Keratinocyte (primary cell): ENCODE results near the gene COL8A2. TPM values are rescaled to one million over a fixed set of nuclear protein-coding genes. Genes with fewer than 3 reads are reported as not detected.

Experiments
- DNase-seq: peaks from one replicate; pipeline ENCODE4 v3.0.0-alpha.2; 2011; ENCODE audit warnings: low read depth, missing footprints, low spot score
- FAIRE-seq: peaks from 2 replicates; lab custom pipeline; 2011; peaks lifted over from hg19 to GRCh38; lab: Jason Lieb, UNC
- H2AFZ ChIP-seq: 2 replicates; pipeline ENCODE4 v1.6.0; 2012; ENCODE audit warnings: low read length, control low read depth, inconsistent platforms; ENCODE audit not compliant: control insufficient read depth
- H3K27ac ChIP-seq: 2 replicates; pipeline ENCODE4 v1.5.1; 2011; ENCODE audit warnings: low read length; ENCODE audit not compliant: control insufficient read depth, insufficient read depth
- H3K27me3 ChIP-seq: 3 replicates; pipeline ENCODE4 v1.6.0; 2011; ENCODE audit warnings: low read length; ENCODE audit not compliant: control insufficient read depth, insufficient read depth; ENCODE audit errors: extremely low read depth
- H3K36me3 ChIP-seq, 2 experiments: 2 replicates in 1 of 2; 3 replicates in 1 of 2; pipeline ENCODE4 v1.5.1; 2011; ENCODE audit warnings: low read length in 2 of 2, mild to moderate bottlenecking in 1 of 2; ENCODE audit not compliant: control insufficient read depth in 2 of 2, insufficient read depth in 2 of 2; ENCODE audit errors: extremely low read depth in 1 of 2
- H3K4me1 ChIP-seq: 3 replicates; pipeline ENCODE4 v1.5.1; 2011; ENCODE audit warnings: low read length; ENCODE audit not compliant: control insufficient read depth, insufficient read depth; ENCODE audit errors: extremely low read depth
- H3K4me2 ChIP-seq: 3 replicates; pipeline ENCODE4 v1.6.0; 2011; ENCODE audit warnings: low read depth, low read length; ENCODE audit not compliant: control insufficient read depth, insufficient read depth; ENCODE audit errors: extremely low read depth
- H3K4me3 ChIP-seq, 3 experiments: fragments of 200-600 bp in 1 of 3; sonication (generic) in 1 of 3; 2 replicates in 2 of 3; 3 replicates in 1 of 3; pipeline ENCODE4 v1.5.1; 2011 to 2016; ENCODE audit warnings: low read length in 3 of 3, mild to moderate bottlenecking in 3 of 3, control low read depth in 2 of 3, inconsistent platforms in 1 of 3, low read depth in 1 of 3, mixed read lengths in 1 of 3, mixed run types in 1 of 3, moderate library complexity in 1 of 3; ENCODE audit not compliant: control insufficient read depth in 2 of 3, insufficient read depth in 2 of 3; ENCODE audit errors: extremely low read depth in 1 of 3
- H3K79me2 ChIP-seq: 2 replicates; pipeline ENCODE4 v1.6.0; 2012; ENCODE audit warnings: low read length; ENCODE audit not compliant: control insufficient read depth, insufficient read depth
- H3K9ac ChIP-seq: 3 replicates; pipeline ENCODE4 v1.6.0; 2011; ENCODE audit warnings: low read length; ENCODE audit not compliant: control insufficient read depth, insufficient read depth; ENCODE audit errors: extremely low read depth
- H3K9me1 ChIP-seq: 3 replicates; pipeline ENCODE4 v1.6.0; 2011; ENCODE audit warnings: low read length; ENCODE audit not compliant: control insufficient read depth, insufficient read depth; ENCODE audit errors: extremely low read depth
- H3K9me3 ChIP-seq: 2 replicates; pipeline ENCODE4 v1.5.1; 2012; ENCODE audit warnings: low read depth, low read length; ENCODE audit not compliant: control insufficient read depth
- H4K20me1 ChIP-seq: 3 replicates; pipeline ENCODE4 v1.6.0; 2011; ENCODE audit warnings: low read length; ENCODE audit not compliant: control insufficient read depth, insufficient read depth; ENCODE audit errors: extremely low read depth
- EZH2 ChIP-seq: IDR thresholded peaks from one replicate; pipeline ENCODE4 v1.6.1; 2012; ENCODE audit warnings: inconsistent platforms, mild to moderate bottlenecking, low read length, moderate library complexity
- dilution Hi-C: fragments of 300-500 bp; cut with MboI; formaldehyde crosslinking; loops from one replicate; pipeline ENCODE4 v1.7.0; 2020; ENCODE audit warnings: low sequenced_read_pairs; ENCODE audit not compliant: extremely low pct_ligation_motif_present
- polyA plus RNA-seq, 5 experiments: library from polyadenylated mRNA; depleted of rRNA in 3 of 5; stranded (reverse) in 3 of 5; stranded (forward) in 1 of 5; unstranded in 1 of 5; fragments of >200 nt; gene quantifications; 1 replicate in 1 of 5; 2 replicates in 3 of 5; 3 replicates in 1 of 5; pipeline versions ENCODE4 v1.2.1 to v1.2.3, GENCODE V29; 2011 to 2012; ENCODE audit warnings: missing spikeins in 2 of 5, low read depth in 1 of 5, low replicate concordance in 1 of 5
- TF ChIP-seq, protein P1 (sequence below), 3 experiments: IDR thresholded peaks in 1 of 3; conservative IDR thresholded peaks in 1 of 3; optimal IDR thresholded peaks in 1 of 3; 2 replicates in 2 of 3; 3 replicates in 1 of 3; pipeline versions ENCODE3 to v1.5.1; 2011; ENCODE audit warnings: low read length in 3 of 3, mild to moderate bottlenecking in 3 of 3, moderate library complexity in 2 of 3, control low read depth in 1 of 3, inconsistent platforms in 1 of 3; ENCODE audit not compliant: insufficient read depth in 2 of 3; ENCODE audit errors: extremely low read depth in 1 of 3

The COL8A2 gene
- polyA plus RNA-seq, 1 donor (not counting 4 experiments of a cell fraction or from before 2014, with no cell fraction given) = 0.09 TPM

GRCh38 chr1:36055706-36056105 lies 69.3 kb downstream of the COL8A2 start:
- Histone ChIP-seq H3K9me1 (no peaks in the 10 kb centered on the region), H3K27me3 (no peaks in the 10 kb centered on the region), H3K4me1 (no peaks in the 10 kb centered on the region), H3K36me3 (no peaks in the 10 kb centered on the region), H4K20me1 (no peaks in the 10 kb centered on the region), H3K9me3 (no peaks in the 10 kb centered on the region), H3K4me2 (no peak overlapping the region), H3K27ac (no peak overlapping the region), H3K9ac (no peak overlapping the region), H3K79me2 (no peaks in the 10 kb centered on the region), H2AFZ (no peak overlapping the region), H3K4me3 (no peak overlapping the region)
- dilution Hi-C loops = no loop called here
- FAIRE-seq (no peak), DNase-seq (no peak)
- no peak for TF ChIP-seq EZH2
- TF ChIP-seq, protein P1, sequence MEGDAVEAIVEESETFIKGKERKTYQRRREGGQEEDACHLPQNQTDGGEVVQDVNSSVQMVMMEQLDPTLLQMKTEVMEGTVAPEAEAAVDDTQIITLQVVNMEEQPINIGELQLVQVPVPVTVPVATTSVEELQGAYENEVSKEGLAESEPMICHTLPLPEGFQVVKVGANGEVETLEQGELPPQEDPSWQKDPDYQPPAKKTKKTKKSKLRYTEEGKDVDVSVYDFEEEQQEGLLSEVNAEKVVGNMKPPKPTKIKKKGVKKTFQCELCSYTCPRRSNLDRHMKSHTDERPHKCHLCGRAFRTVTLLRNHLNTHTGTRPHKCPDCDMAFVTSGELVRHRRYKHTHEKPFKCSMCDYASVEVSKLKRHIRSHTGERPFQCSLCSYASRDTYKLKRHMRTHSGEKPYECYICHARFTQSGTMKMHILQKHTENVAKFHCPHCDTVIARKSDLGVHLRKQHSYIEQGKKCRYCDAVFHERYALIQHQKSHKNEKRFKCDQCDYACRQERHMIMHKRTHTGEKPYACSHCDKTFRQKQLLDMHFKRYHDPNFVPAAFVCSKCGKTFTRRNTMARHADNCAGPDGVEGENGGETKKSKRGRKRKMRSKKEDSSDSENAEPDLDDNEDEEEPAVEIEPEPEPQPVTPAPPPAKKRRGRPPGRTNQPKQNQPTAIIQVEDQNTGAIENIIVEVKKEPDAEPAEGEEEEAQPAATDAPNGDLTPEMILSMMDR (optimal IDR thresholded peaks at IDR 0.05 in 1 of 3, IDR thresholded peaks at IDR 0.05 in 1 of 3, conservative IDR thresholded peaks at IDR 0.05 in 1 of 3; ENCODE audit: extremely low read depth in 1 of 3, insufficient read depth in 2 of 3, low read length in 3 of 3) = no peak

- Histone ChIP-seq H3K9ac (no peak overlapping the region), H3K9me1 (no peaks in the 10 kb centered on the region), H3K4me1 (no peaks in the 10 kb centered on the region), H3K4me3 (no peak overlapping the region), H3K4me2 (no peak overlapping the region), H2AFZ (no peak overlapping the region), H3K36me3 (no peaks in the 10 kb centered on the region), H3K9me3 (no peaks in the 10 kb centered on the region), H3K79me2 (no peaks in the 10 kb centered on the region), H3K27me3 (no peaks in the 10 kb centered on the region), H4K20me1 (no peaks in the 10 kb centered on the region), H3K27ac (no peak overlapping the region)
- no peak for FAIRE-seq
- DNase-seq = no peak
- dilution Hi-C loops = no loop called here
- no peak for TF ChIP-seq EZH2
- TF ChIP-seq, protein P1 (optimal IDR thresholded peaks at IDR 0.05 in 1 of 3, IDR thresholded peaks at IDR 0.05 in 1 of 3, conservative IDR thresholded peaks at IDR 0.05 in 1 of 3; ENCODE audit: extremely low read depth in 1 of 3, insufficient read depth in 2 of 3, low read length in 3 of 3) = no peak
Observed at GRCh38 chr1:36053978-36054377, 71.0 kb downstream of the COL8A2 start.
